Ramos (cell line): ENCODE results near the gene LCNL1.
"Not testable (repeated sequence)": the region's sequence is repeated elsewhere in the genome, so short reads cannot be mapped to it uniquely, and the experiment has no call there.

Source experiments
- in situ Hi-C: fragments of 300-500 bp; cut with MboI; formaldehyde crosslinking; loops from one replicate; pipeline ENCODE4 v1.14.3; 2022; ENCODE audit warnings: low sequenced_read_pairs; ENCODE audit not compliant: unreplicated experiment

Gene LCNL1

GRCh38 chr9:137032858-137033257 lies 50.1 kb downstream of the LCNL1 start:
- in situ Hi-C loops = no loop called here

- in situ Hi-C loops = not testable (repeated sequence)
Measured at GRCh38 chr9:137033481-137033880, 50.7 kb downstream of the LCNL1 start.

- in situ Hi-C loops = no loop called here
Measured at GRCh38 chr9:137034039-137034708, 51.4 kb downstream of the LCNL1 start.

GRCh38 chr9:137034709-137035506 lies 52.1 kb downstream of the LCNL1 start:
- in situ Hi-C loops = loop anchor here (5.0 kb wide), 1 partner anchor 243 kb away; the partner anchor contains the start of gene TMEM141
